Liver (tissue), 9 donors: ENCODE measurements around the gene PRPH2. TPM values are rescaled to one million over a fixed set of nuclear protein-coding genes. Genes with fewer than 3 reads are reported as not detected.

ENCODE experiments used
- DNase-seq: peaks from one replicate; pipeline ENCODE4 v3.0.0-alpha.2; 2017; ENCODE audit warnings: low spot score
- H3K27ac ChIP-seq, 2 donors: one replicate each; pipeline ENCODE4 v1.7.0; 2013; ENCODE audit warnings: inconsistent platforms in 2 of 2, low read length in 2 of 2, control low read depth in 1 of 2, low read depth in 1 of 2, mild to moderate bottlenecking in 1 of 2
- H3K27me3 ChIP-seq, 4 donors: one replicate each; pipeline versions ENCODE4 v1.6.1 to v1.7.0; 2013; ENCODE audit warnings: low read length in 3 of 4, inconsistent platforms in 1 of 4, mild to moderate bottlenecking in 1 of 4, moderate library complexity in 1 of 4; ENCODE audit not compliant: control insufficient read depth in 4 of 4, insufficient read depth in 4 of 4
- H3K36me3 ChIP-seq, 4 donors: one replicate each; pipeline versions ENCODE4 v1.6.1 to v1.7.0; 2013; ENCODE audit warnings: low read length in 3 of 4, mild to moderate bottlenecking in 3 of 4, low read depth in 1 of 4, moderate library complexity in 1 of 4; ENCODE audit not compliant: control insufficient read depth in 4 of 4, insufficient read depth in 3 of 4
- H3K4me1 ChIP-seq, 4 donors: one replicate each; pipeline versions ENCODE4 v1.6.1 to v1.7.0; 2013; ENCODE audit warnings: low read length in 3 of 4, mild to moderate bottlenecking in 3 of 4, moderate library complexity in 1 of 4; ENCODE audit not compliant: control insufficient read depth in 4 of 4, insufficient read depth in 4 of 4
- H3K4me3 ChIP-seq, 3 donors: one replicate each; pipeline versions ENCODE4 v1.6.1 to v1.7.0; 2013; ENCODE audit warnings: low read length in 3 of 3, control low read depth in 1 of 3, low read depth in 1 of 3, mild to moderate bottlenecking in 1 of 3
- H3K9ac ChIP-seq, 2 donors: one replicate each; pipeline ENCODE4 v1.7.0; 2013; ENCODE audit warnings: low read length in 2 of 2, mild to moderate bottlenecking in 2 of 2, moderate library complexity in 2 of 2, control low read depth in 1 of 2, low read depth in 1 of 2
- H3K9me3 ChIP-seq, 4 donors: one replicate each; pipeline versions ENCODE4 v1.6.1 to v1.7.0; 2013; ENCODE audit warnings: low read length in 3 of 4; ENCODE audit not compliant: control insufficient read depth in 4 of 4
- ATF3 ChIP-seq: IDR thresholded peaks from 2 replicates; pipeline ENCODE4 v1.6.1; 2016; ENCODE audit warnings: antibody characterized with exemption
- CTCF ChIP-seq: fragments of 150-350 bp; IDR thresholded peaks from 2 replicates; pipeline ENCODE4 v1.5.1; 2017; ENCODE audit warnings: improper control_type of control experiment, low read depth, low read length; ENCODE audit not compliant: missing input control
- EGR1 ChIP-seq, 2 donors: IDR thresholded peaks; 2 replicates each; pipeline ENCODE4 v1.6.1; 2016 to 2018; ENCODE audit warnings: antibody characterized with exemption in 2 of 2, low read depth in 2 of 2
- FOXA1 ChIP-seq: IDR thresholded peaks from 2 replicates; pipeline ENCODE4 v1.6.1; 2016; ENCODE audit warnings: antibody characterized with exemption
- FOXA2 ChIP-seq: IDR thresholded peaks from 2 replicates; pipeline ENCODE4 v1.6.1; 2016; ENCODE audit warnings: antibody characterized with exemption
- GABPA ChIP-seq, 2 donors: IDR thresholded peaks in 1 of 2; conservative IDR thresholded peaks in 1 of 2; 2 replicates each; pipeline ENCODE4 v1.6.1; 2016; ENCODE audit warnings: antibody characterized with exemption in 2 of 2, mild to moderate bottlenecking in 1 of 2, moderate library complexity in 1 of 2
- HNF4A ChIP-seq, 2 donors: conservative IDR thresholded peaks; 2 replicates each; pipeline ENCODE4 v1.6.1; 2016; ENCODE audit warnings: antibody characterized with exemption in 2 of 2, mild to moderate bottlenecking in 2 of 2
- HNF4G ChIP-seq: IDR thresholded peaks from 2 replicates; pipeline ENCODE4 v1.6.1; 2016; ENCODE audit warnings: antibody characterized with exemption
- JUND ChIP-seq, 2 donors: IDR thresholded peaks; 2 replicates each; pipeline ENCODE4 v1.6.1; 2016; ENCODE audit warnings: antibody characterized with exemption in 2 of 2
- MAX ChIP-seq: IDR thresholded peaks from 2 replicates; pipeline ENCODE4 v1.6.1; 2016; ENCODE audit warnings: antibody characterized with exemption
- NR2F2 ChIP-seq: IDR thresholded peaks from 2 replicates; pipeline ENCODE4 v1.6.1; 2016; ENCODE audit warnings: antibody characterized with exemption
- RAD21 ChIP-seq, 2 donors: IDR thresholded peaks; 2 replicates each; pipeline ENCODE4 v1.6.1; 2016; ENCODE audit warnings: antibody characterized with exemption in 2 of 2, mild to moderate bottlenecking in 2 of 2
- REST ChIP-seq: IDR thresholded peaks from 2 replicates; pipeline ENCODE4 v1.6.1; 2016; ENCODE audit warnings: antibody characterized with exemption, mild to moderate bottlenecking
- RXRA ChIP-seq, 2 donors: IDR thresholded peaks; 2 replicates each; pipeline ENCODE4 v1.6.1; 2017 to 2018; ENCODE audit warnings: antibody characterized with exemption in 2 of 2, mild to moderate bottlenecking in 1 of 2
- TAF1 ChIP-seq: conservative IDR thresholded peaks from 2 replicates; pipeline ENCODE4 v1.6.1; 2016; ENCODE audit warnings: antibody characterized with exemption, mild to moderate bottlenecking
- YY1 ChIP-seq: IDR thresholded peaks from 2 replicates; pipeline ENCODE4 v1.6.1; 2016; ENCODE audit warnings: antibody characterized with exemption, mild to moderate bottlenecking
- ZBTB33 ChIP-seq: IDR thresholded peaks from 2 replicates; pipeline ENCODE4 v1.6.1; 2016; ENCODE audit warnings: antibody characterized with exemption
- WGBS: extraction: QIAGEN DNeasy Blood & Tissue Kit; methylation state at CpG from one replicate; pipeline ENCODE4 v1.1.7; 2013; 5-methylcytosine and 5-hydroxymethylcytosine counted together
- polyA plus RNA-seq, 2 donors: library from polyadenylated mRNA; stranded (reverse) in 1 of 2; unstranded in 1 of 2; fragments of 200-250 nt in 1 of 2; fragments of >200 nt in 1 of 2; fragmentation: Nextera tagmentation in 1 of 2; extraction: Ambion mirVana in 1 of 2; gene quantifications; one replicate each; pipeline versions ENCODE4 v1.2.1 to v1.2.3, GENCODE V29; 2013 to 2015
- total RNA-seq, 2 donors: library from RNA; depleted of rRNA; stranded (reverse); fragments of >200 nt; gene quantifications; one replicate each; pipeline ENCODE4 v1.2.3, GENCODE V29; 2014
- donor health status: healthy.
- donor health status: healthy.
- donor health status: healthy.
- donor health status: healthy.
- donor health status: healthy.

The PRPH2 gene
- total and polyA plus RNA-seq, 4 donors = 0.06 to 0.33 (median 0.13) TPM

GRCh38 chr6:42769836-42770235 lies 47.4 kb upstream of the PRPH2 start:
- DNase-seq = no peak
- no peak overlapping the region for H3K27ac ChIP-seq
- no peak overlapping the region for H3K9ac ChIP-seq
- over 99% methylated on average over 2 of the region's 2 CpGs for WGBS
- no peaks in the 10 kb centered on the region for H3K27me3 ChIP-seq
- no peaks in the 10 kb centered on the region for H3K9me3 ChIP-seq
- no peak overlapping the region for H3K4me3 ChIP-seq
- no peaks in the 10 kb centered on the region for H3K36me3 ChIP-seq
- TF ChIP-seq FOXA2 = no peak
- no peak for TF ChIP-seq HNF4G
- TF ChIP-seq EGR1 (IDR thresholded peaks at IDR 0.05; ENCODE audit: low read depth in 2 of 2) = no peak
- TF ChIP-seq RXRA (IDR thresholded peaks at IDR 0.05) = no peak
- no peak for TF ChIP-seq HNF4A (conservative IDR thresholded peaks at IDR 0.05)
- no peak for TF ChIP-seq MAX
- TF ChIP-seq JUND (IDR thresholded peaks at IDR 0.05) = no peak
- no peak for TF ChIP-seq YY1
- no peak for TF ChIP-seq TAF1
- TF ChIP-seq ZBTB33 = no peak
- no peak for TF ChIP-seq FOXA1
- no peak for TF ChIP-seq GABPA (IDR thresholded peaks at IDR 0.05 in 1 of 2, conservative IDR thresholded peaks at IDR 0.05 in 1 of 2)
- TF ChIP-seq RAD21 (IDR thresholded peaks at IDR 0.05) = no peak
- TF ChIP-seq REST = no peak
- TF ChIP-seq CTCF = no peak
- TF ChIP-seq ATF3 = no peak
- TF ChIP-seq NR2F2 = no peak
- peaks cover 0 to 4% (median 4%) of the 10 kb centered on the region in 4 donors for H3K4me1 ChIP-seq

GRCh38 chr6:42769051-42769450 lies 46.7 kb upstream of the PRPH2 start:
- H3K4me3 ChIP-seq = no peak overlapping the region
- H3K9ac ChIP-seq = no peak overlapping the region
- H3K27ac ChIP-seq = no peak overlapping the region
- no peak for DNase-seq
- H3K9me3 ChIP-seq = no peaks in the 10 kb centered on the region
- peaks cover 0 to 4% (median 4%) of the 10 kb centered on the region in 4 donors for H3K4me1 ChIP-seq
- no peaks in the 10 kb centered on the region for H3K36me3 ChIP-seq
- H3K27me3 ChIP-seq = no peaks in the 10 kb centered on the region
- WGBS = 98% methylated on average over 4 of the region's 4 CpGs
- TF ChIP-seq FOXA2 (no peak), ATF3 (no peak), MAX (no peak), TAF1 (no peak), GABPA (IDR thresholded peaks at IDR 0.05 in 1 of 2, conservative IDR thresholded peaks at IDR 0.05 in 1 of 2) (no peak), RAD21 (IDR thresholded peaks at IDR 0.05) (no peak), NR2F2 (no peak), ZBTB33 (no peak), YY1 (no peak), REST (no peak), HNF4A (conservative IDR thresholded peaks at IDR 0.05) (no peak)
